Renal cortex interstitium (tissue), 11 donors: Measurements from ENCODE around the gene SLC35E2B. TPM values are rescaled to one million over a fixed set of nuclear protein-coding genes. Genes with fewer than 3 reads are reported as not detected.
"Not testable (repeated sequence)": the region's sequence is repeated elsewhere in the genome, so short reads cannot be mapped to it uniquely, and the experiment has no call there.

Experiments used
- DNase-seq, 11 donors: peaks; one replicate each; pipeline ENCODE4 v3.0.0-alpha.2; 2013; ENCODE audit warnings: low read depth in 9 of 11, low spot score in 4 of 11; ENCODE audit errors: extremely low read depth in 1 of 11
- polyA plus RNA-seq, 3 donors: library from polyadenylated mRNA; unstranded; fragments of 120-200 nt; gene quantifications; one replicate each; pipeline ENCODE4 v1.2.1, GENCODE V29; 2013; ENCODE audit not compliant: insufficient read length in 3 of 3

Gene SLC35E2B
- polyA plus RNA-seq, 3 donors = 66.8 to 81.4 (median 67.8) TPM

DNA sequence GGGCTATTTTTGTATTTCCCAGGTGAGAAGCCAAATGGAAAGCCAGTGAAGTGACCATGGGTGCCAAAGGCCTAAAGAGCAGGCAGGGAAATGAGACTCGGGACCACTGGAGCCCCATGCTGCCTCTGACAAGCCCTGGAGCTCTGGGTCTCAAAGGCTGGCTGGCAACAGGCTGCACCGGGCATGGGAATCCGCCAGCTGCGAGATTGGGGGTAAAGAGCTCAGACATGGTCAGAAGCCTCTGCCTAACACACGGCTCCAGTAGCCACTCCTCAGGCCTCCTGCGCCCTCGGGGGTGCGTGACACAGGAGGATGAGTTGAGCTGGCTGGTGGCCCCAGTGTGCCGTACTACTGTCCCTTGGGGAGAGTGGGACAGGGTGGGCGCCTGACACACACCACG is 28.3 kb downstream of the SLC35E2B start:
- DNase-seq = not testable (repeated sequence)

DNA sequence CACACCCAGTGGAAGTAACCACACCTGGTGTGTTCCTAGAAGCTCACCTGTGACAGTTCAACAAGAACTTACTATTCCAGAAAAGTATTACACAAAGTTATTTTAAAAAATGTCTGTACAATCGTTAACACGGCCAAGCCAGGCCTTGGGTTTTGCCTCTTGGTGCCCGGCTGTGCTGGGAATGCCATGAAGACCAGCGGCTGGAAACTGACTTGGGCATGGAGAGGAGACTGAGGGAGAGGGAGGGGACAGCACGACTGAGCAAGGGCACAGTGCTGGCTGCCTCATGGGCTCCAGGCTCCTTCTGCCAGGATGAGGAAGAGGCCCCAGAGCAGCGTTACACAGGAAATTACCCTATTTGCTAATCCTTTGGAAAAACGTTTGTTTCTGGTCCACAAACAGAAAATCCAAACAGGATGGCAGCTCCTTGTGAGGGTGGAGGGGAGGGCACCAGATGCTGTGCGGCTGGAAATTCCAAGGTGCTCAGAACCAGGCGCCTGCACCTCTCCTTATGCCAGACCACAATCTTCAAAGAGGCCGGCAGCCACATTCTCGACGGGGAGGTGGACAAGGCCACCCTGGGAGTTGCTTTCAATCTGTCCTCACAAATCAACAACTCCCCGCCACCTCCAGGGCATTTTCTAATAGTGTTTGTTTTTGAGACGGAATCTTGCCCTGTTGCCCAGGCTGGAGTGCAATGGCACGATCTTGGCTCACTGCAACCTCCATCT is 29.6 kb downstream of the SLC35E2B start:
- not testable (repeated sequence) for DNase-seq

GRCh38 chr1:1662392-1662791 is 30.2 kb downstream of the SLC35E2B start:
- not testable (repeated sequence) for DNase-seq

GRCh38 chr1:1658583-1659549 is 33.7 kb downstream of the SLC35E2B start, which contains the start of gene CDK11B:
Gene CDK11B (minus strand): TSS chr1:1659004. CDS start chr1:1657485, 1,519 bp downstream.
- peak; percentile 83 to 97 (median 93) for DNase-seq

- not testable (repeated sequence) for DNase-seq
Observed at GRCh38 chr1:1648265-1648664, 44.3 kb downstream of the SLC35E2B start.

DNA sequence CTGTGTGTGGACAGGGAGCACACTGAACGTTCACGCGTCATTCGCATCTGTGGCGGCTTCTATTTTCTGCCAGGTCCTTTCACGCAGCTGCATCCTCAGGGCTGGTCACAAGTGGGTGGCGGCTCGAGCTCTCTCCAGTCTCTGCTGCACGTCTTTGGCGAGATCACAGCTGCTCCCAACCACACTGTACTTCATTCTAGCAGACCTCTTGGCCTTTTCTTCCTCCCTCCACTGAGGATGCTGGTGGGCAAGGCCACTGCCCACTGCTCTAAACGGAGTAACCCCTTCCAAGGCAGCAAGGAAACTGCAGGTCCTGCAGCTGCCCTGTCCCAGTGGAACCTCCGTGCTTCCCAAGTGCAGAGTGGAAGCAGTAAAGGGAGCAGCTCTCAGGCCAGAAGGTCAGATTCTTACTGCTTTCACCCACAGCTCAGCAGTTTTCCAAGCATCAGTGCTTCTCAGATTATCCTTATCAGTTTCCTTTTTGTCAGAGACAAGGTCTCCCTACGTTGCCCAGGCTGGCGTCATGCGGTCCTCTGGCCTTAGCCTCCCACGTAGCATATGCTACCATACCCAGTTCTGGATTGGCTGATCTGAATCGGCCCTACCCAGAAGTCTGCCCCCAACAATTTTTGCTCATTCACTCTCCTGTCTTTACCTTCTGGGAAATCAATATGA is 44.9 kb downstream of the SLC35E2B start:
- DNase-seq = not testable (repeated sequence)

- DNase-seq = not testable (repeated sequence)
Observed at GRCh38 chr1:1646326-1646725, 46.3 kb downstream of the SLC35E2B start.

GRCh38 chr1:1640711-1641461 is 51.7 kb downstream of the SLC35E2B start:
- not testable (repeated sequence) for DNase-seq

GRCh38 chr1:1640081-1640480 is 52.5 kb downstream of the SLC35E2B start:
- not testable (repeated sequence) for DNase-seq

GRCh38 chr1:1639368-1639767 is 53.2 kb downstream of the SLC35E2B start:
- DNase-seq = not testable (repeated sequence)

DNA sequence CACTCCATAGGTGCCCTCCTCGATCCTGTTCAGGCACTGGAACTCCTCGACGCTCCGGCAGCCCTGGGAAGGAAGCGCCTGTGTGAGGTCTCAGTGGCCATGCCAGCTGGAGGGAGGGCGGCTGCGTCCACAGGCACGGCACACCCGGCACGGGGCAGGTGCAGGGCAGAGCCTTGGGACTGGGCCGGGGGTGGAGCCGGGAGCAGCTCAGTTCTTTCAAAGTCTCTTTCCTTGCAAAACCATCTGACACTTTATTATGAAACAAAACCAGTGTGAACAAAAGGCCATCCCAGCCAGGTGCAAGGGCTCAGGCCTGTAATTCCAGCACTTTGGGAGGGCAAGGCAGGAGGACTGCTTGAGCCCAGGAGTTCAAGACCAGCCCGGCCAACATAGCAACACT is 54.1 kb downstream of the SLC35E2B start:
- DNase-seq = not testable (repeated sequence)

DNA sequence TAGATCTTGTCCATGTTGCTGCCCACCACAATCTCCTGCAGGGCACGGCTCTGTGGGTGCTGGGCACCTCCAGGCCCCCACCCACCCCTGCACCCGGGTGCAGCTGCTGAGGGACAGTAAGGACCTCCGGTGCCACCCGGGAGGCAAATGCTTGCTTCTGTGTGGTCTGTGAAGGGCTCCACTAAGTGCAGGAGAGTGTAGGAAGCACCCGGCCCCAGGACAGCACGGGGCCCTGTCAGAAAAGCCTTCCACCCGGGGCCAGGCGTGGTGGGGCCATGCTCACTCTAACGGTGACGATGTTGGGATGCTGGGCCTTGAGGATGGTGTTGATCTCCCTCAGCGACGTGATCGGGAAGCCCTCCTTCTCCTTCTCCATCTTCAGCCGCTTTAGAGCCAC is 55.1 kb downstream of the SLC35E2B start:
- DNase-seq = not testable (repeated sequence)

GRCh38 chr1:1636621-1637478 is 55.7 kb downstream of the SLC35E2B start:
- DNase-seq = not testable (repeated sequence)

- DNase-seq = not testable (repeated sequence)
Observed at GRCh38 chr1:1634613-1635012, 58.0 kb downstream of the SLC35E2B start.

- DNase-seq = not testable (repeated sequence)
Observed at GRCh38 chr1:1633409-1633808, 59.2 kb downstream of the SLC35E2B start.

GRCh38 chr1:1631782-1632420 is 60.7 kb downstream of the SLC35E2B start, which contains the start of gene MMP23B:
Gene MMP23B (plus strand): TSS chr1:1632173. CDS start chr1:1632219, 46 bp downstream.
- peak in 6 of 11 donors; percentile 32 to 67 (median 64) for DNase-seq
